ENCODE results near the gene B4GALNT2.

Gene B4GALNT2

GRCh38 chr17:49148171-49148570 is 15.6 kb downstream of the B4GALNT2 start:
- H3K79me2 ChIP-seq (ENCODE audit: low read length), result no peaks in the 10 kb centered on the region
- no peaks in the 10 kb centered on the region for H4K20me1 ChIP-seq (ENCODE audit: insufficient read depth, low read length)
- H3K4me3 ChIP-seq (ENCODE audit: low read length), result no peak overlapping the region
- no peaks in the 10 kb centered on the region for H3K36me3 ChIP-seq (replicated peaks; ENCODE audit: insufficient read depth, low read length)
- no peak overlapping the region for H3K27ac ChIP-seq (ENCODE audit: low read length)
- no peak overlapping the region for H2AFZ ChIP-seq (ENCODE audit: low read length)
- no peak overlapping the region for H3K4me2 ChIP-seq (ENCODE audit: low read depth, low read length)
- H3K9ac ChIP-seq (ENCODE audit: low read length), result no peak overlapping the region
- DNase-seq, result no peak
- H3K9me2 ChIP-seq (replicated peaks; ENCODE audit: insufficient read depth, low read length), result no peaks in the 10 kb centered on the region
- H3F3A ChIP-seq (ENCODE audit: insufficient read depth, low read length), result no peaks in the 10 kb centered on the region
- H3K9me3 ChIP-seq (replicated peaks; ENCODE audit: insufficient read depth, low read length), result no peaks in the 10 kb centered on the region
- TF ChIP-seq EZH2phosphoT487 (IDR thresholded peaks at IDR 0.05; ENCODE audit: low read length) (no peak), EZH2 (optimal IDR thresholded peaks at IDR 0.05; ENCODE audit: low read depth, low read length) (no peak), CTCF (IDR thresholded peaks at IDR 0.05; ENCODE audit: low read length) (no peak)
- no peaks in the 10 kb centered on the region for H3K4me1 ChIP-seq (ENCODE audit: low read length)
- H3K27me3 ChIP-seq (replicated peaks; ENCODE audit: insufficient read depth, low read length), result peaks cover 28% of the 10 kb centered on the region

- TF ChIP-seq EZH2 (optimal IDR thresholded peaks at IDR 0.05; ENCODE audit: low read depth, low read length) (no peak), EZH2phosphoT487 (IDR thresholded peaks at IDR 0.05; ENCODE audit: low read length) (no peak), CTCF (IDR thresholded peaks at IDR 0.05; ENCODE audit: low read length) (no peak)
- no peak overlapping the region for H3K9ac ChIP-seq (ENCODE audit: low read length)
- no peak for DNase-seq
- no peaks in the 10 kb centered on the region for H3K36me3 ChIP-seq (replicated peaks; ENCODE audit: insufficient read depth, low read length)
- H3K9me3 ChIP-seq (replicated peaks; ENCODE audit: insufficient read depth, low read length), result no peaks in the 10 kb centered on the region
- H3K9me2 ChIP-seq (replicated peaks; ENCODE audit: insufficient read depth, low read length), result no peaks in the 10 kb centered on the region
- H3F3A ChIP-seq (ENCODE audit: insufficient read depth, low read length), result no peaks in the 10 kb centered on the region
- no peaks in the 10 kb centered on the region for H4K20me1 ChIP-seq (ENCODE audit: insufficient read depth, low read length)
- H3K4me3 ChIP-seq (ENCODE audit: low read length), result no peak overlapping the region
- H3K4me2 ChIP-seq (ENCODE audit: low read depth, low read length), result no peak overlapping the region
- H3K4me1 ChIP-seq (ENCODE audit: low read length), result no peaks in the 10 kb centered on the region
- H3K27me3 ChIP-seq (replicated peaks; ENCODE audit: insufficient read depth, low read length), result peaks cover 37% of the 10 kb centered on the region
- H3K27ac ChIP-seq (ENCODE audit: low read length), result no peak overlapping the region
- H3K79me2 ChIP-seq (ENCODE audit: low read length), result no peaks in the 10 kb centered on the region
- no peak overlapping the region for H2AFZ ChIP-seq (ENCODE audit: low read length)
Observed at GRCh38 chr17:49151996-49152395, 19.4 kb downstream of the B4GALNT2 start.

- no peaks in the 10 kb centered on the region for H3K79me2 ChIP-seq (ENCODE audit: low read length)
- H3K4me2 ChIP-seq (ENCODE audit: low read depth, low read length), result no peak overlapping the region
- H3K4me3 ChIP-seq (ENCODE audit: low read length), result no peak overlapping the region
- H3K27ac ChIP-seq (ENCODE audit: low read length), result no peak overlapping the region
- no peaks in the 10 kb centered on the region for H3K4me1 ChIP-seq (ENCODE audit: low read length)
- H3K27me3 ChIP-seq (replicated peaks; ENCODE audit: insufficient read depth, low read length), result peaks cover 40% of the 10 kb centered on the region
- no peaks in the 10 kb centered on the region for H4K20me1 ChIP-seq (ENCODE audit: insufficient read depth, low read length)
- H3K36me3 ChIP-seq (replicated peaks; ENCODE audit: insufficient read depth, low read length), result no peaks in the 10 kb centered on the region
- no peak for DNase-seq
- H2AFZ ChIP-seq (ENCODE audit: low read length), result no peak overlapping the region
- TF ChIP-seq CTCF (IDR thresholded peaks at IDR 0.05; ENCODE audit: low read length) (no peak), EZH2 (optimal IDR thresholded peaks at IDR 0.05; ENCODE audit: low read depth, low read length) (no peak), EZH2phosphoT487 (IDR thresholded peaks at IDR 0.05; ENCODE audit: low read length) (no peak)
- H3K9me3 ChIP-seq (replicated peaks; ENCODE audit: insufficient read depth, low read length), result no peaks in the 10 kb centered on the region
- H3K9ac ChIP-seq (ENCODE audit: low read length), result no peak overlapping the region
- H3F3A ChIP-seq (ENCODE audit: insufficient read depth, low read length), result no peaks in the 10 kb centered on the region
- H3K9me2 ChIP-seq (replicated peaks; ENCODE audit: insufficient read depth, low read length), result no peaks in the 10 kb centered on the region
Observed at GRCh38 chr17:49156256-49156655, 23.7 kb downstream of the B4GALNT2 start.

Data from MM.1S (cell line).